ENCODE measurements around the gene TMEM54.

TMEM54 gene

GRCh38 chr1:32874860-32875752 lies 26.1 kb downstream of the TMEM54 start:
- Histone ChIP-seq H3K4me1 (ENCODE audit: low read length) (no peaks in the 10 kb centered on the region), H3K79me2 (ENCODE audit: low read length) (no peaks in the 10 kb centered on the region), H3K4me2 (ENCODE audit: low read depth, low read length) (no peak overlapping the region), H3K9me2 (replicated peaks; ENCODE audit: insufficient read depth, low read length) (no peaks in the 10 kb centered on the region), H3K36me3 (replicated peaks; ENCODE audit: insufficient read depth, low read length) (no peaks in the 10 kb centered on the region), H2AFZ (ENCODE audit: low read length) (no peak overlapping the region), H3K4me3 (ENCODE audit: low read length) (no peak overlapping the region), H4K20me1 (ENCODE audit: insufficient read depth, low read length) (no peaks in the 10 kb centered on the region), H3K9me3 (replicated peaks; ENCODE audit: insufficient read depth, low read length) (no peaks in the 10 kb centered on the region), H3K9ac (ENCODE audit: low read length) (no peak overlapping the region), H3K27ac (ENCODE audit: low read length) (no peak overlapping the region), H3K27me3 (replicated peaks; ENCODE audit: insufficient read depth, low read length) (peaks cover 16% of the 10 kb centered on the region), H3F3A (ENCODE audit: insufficient read depth, low read length) (no peaks in the 10 kb centered on the region)
- TF ChIP-seq EZH2 (optimal IDR thresholded peaks at IDR 0.05; ENCODE audit: low read depth, low read length) (no peak), EZH2phosphoT487 (IDR thresholded peaks at IDR 0.05; ENCODE audit: low read length) (no peak), CTCF (IDR thresholded peaks at IDR 0.05; ENCODE audit: low read length) (no peak)
- no peak for DNase-seq

GRCh38 chr1:32873484-32873883 lies 27.7 kb downstream of the TMEM54 start:
- TF ChIP-seq EZH2 (optimal IDR thresholded peaks at IDR 0.05; ENCODE audit: low read depth, low read length) (no peak), CTCF (IDR thresholded peaks at IDR 0.05; ENCODE audit: low read length) (no peak), EZH2phosphoT487 (IDR thresholded peaks at IDR 0.05; ENCODE audit: low read length) (no peak)
- Histone ChIP-seq H3K27ac (ENCODE audit: low read length) (no peak overlapping the region), H3K9me3 (replicated peaks; ENCODE audit: insufficient read depth, low read length) (no peaks in the 10 kb centered on the region), H3K4me3 (ENCODE audit: low read length) (no peak overlapping the region), H3K27me3 (replicated peaks; ENCODE audit: insufficient read depth, low read length) (peaks cover 20% of the 10 kb centered on the region), H3K79me2 (ENCODE audit: low read length) (no peaks in the 10 kb centered on the region), H3K9ac (ENCODE audit: low read length) (no peak overlapping the region), H3K4me1 (ENCODE audit: low read length) (no peaks in the 10 kb centered on the region), H3K4me2 (ENCODE audit: low read depth, low read length) (no peak overlapping the region), H3F3A (ENCODE audit: insufficient read depth, low read length) (no peaks in the 10 kb centered on the region), H2AFZ (ENCODE audit: low read length) (no peak overlapping the region), H4K20me1 (ENCODE audit: insufficient read depth, low read length) (no peaks in the 10 kb centered on the region), H3K36me3 (replicated peaks; ENCODE audit: insufficient read depth, low read length) (no peaks in the 10 kb centered on the region), H3K9me2 (replicated peaks; ENCODE audit: insufficient read depth, low read length) (no peaks in the 10 kb centered on the region)
- no peak for DNase-seq

- no peaks in the 10 kb centered on the region for H3F3A ChIP-seq (ENCODE audit: insufficient read depth, low read length)
- H3K9me2 ChIP-seq (replicated peaks; ENCODE audit: insufficient read depth, low read length) = no peaks in the 10 kb centered on the region
- no peaks in the 10 kb centered on the region for H3K4me1 ChIP-seq (ENCODE audit: low read length)
- H3K27me3 ChIP-seq (replicated peaks; ENCODE audit: insufficient read depth, low read length) = peaks cover 20% of the 10 kb centered on the region
- H3K4me2 ChIP-seq (ENCODE audit: low read depth, low read length) = no peak overlapping the region
- H3K79me2 ChIP-seq (ENCODE audit: low read length) = no peaks in the 10 kb centered on the region
- no peak for DNase-seq
- no peak for TF ChIP-seq EZH2phosphoT487 (IDR thresholded peaks at IDR 0.05; ENCODE audit: low read length)
- no peak overlapping the region for H3K27ac ChIP-seq (ENCODE audit: low read length)
- H3K4me3 ChIP-seq (ENCODE audit: low read length) = no peak overlapping the region
- no peaks in the 10 kb centered on the region for H3K9me3 ChIP-seq (replicated peaks; ENCODE audit: insufficient read depth, low read length)
- no peak overlapping the region for H3K9ac ChIP-seq (ENCODE audit: low read length)
- no peak overlapping the region for H2AFZ ChIP-seq (ENCODE audit: low read length)
- H3K36me3 ChIP-seq (replicated peaks; ENCODE audit: insufficient read depth, low read length) = no peaks in the 10 kb centered on the region
- no peaks in the 10 kb centered on the region for H4K20me1 ChIP-seq (ENCODE audit: insufficient read depth, low read length)
These were observed 29.1 kb downstream of the TMEM54 start for GRCh38 chr1:32872192-32872460.

Measured in MM.1S (cell line).